ENCODE data around the gene SLC35E3.

DNA sequence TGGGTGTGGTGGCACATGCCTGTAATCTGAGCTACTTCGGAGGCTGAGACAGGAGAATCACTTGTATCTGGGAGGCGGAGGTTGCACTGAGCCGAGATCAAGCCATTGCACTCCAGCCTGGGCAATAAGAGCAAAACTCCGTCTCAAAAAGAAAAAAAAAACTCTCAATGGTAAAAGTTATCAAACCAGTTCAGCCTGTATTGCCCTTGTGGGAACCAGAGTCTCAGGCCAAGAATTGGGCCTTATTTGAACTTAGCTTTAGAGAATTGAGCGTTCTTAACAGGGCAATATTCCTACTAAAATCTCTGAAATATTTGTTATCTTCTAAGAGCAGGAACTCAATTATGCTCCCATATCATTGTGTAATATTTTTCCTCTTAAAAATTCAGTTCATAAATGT, 54.3 kb downstream of the SLC35E3 start:
- no peak for TF ChIP-seq ARNT (IDR thresholded peaks at IDR 0.05)
- TF ChIP-seq FOXK2 (IDR thresholded peaks at IDR 0.05), result no peak
- TF ChIP-seq ZNF384 (IDR thresholded peaks at IDR 0.05), result no peak
- TF ChIP-seq BHLHE40 (IDR thresholded peaks at IDR 0.05; ENCODE audit: borderline replicate concordance), result no peak

All from HEK293T (cell line).